K562 (cell line): Measurements from ENCODE around the gene SORBS2. TPM values are rescaled to one million over a fixed set of nuclear protein-coding genes. Genes with fewer than 3 reads are reported as not detected.

Source experiments
- ATAC-seq: fragments of 200-7000 bp; cut with Tn5 transposase; 3 replicates; pipeline ENCODE4 v1.9.1; 2020; ENCODE audit warnings: moderate library complexity
- BruUV-seq: library from RNA; stranded (reverse); fragments of 400-500 nt; replicated peaks from 2 replicates; lab custom pipeline; 2021; lab: Mats Ljungman, UMichigan
- CTCF ChIA-PET: fragments of 300-600 bp; formaldehyde crosslinking; extraction: SDS; loops from one replicate; lab custom pipeline; 2021; ENCODE audit warnings: low intra/inter-chr PET ratio; lab: Yijun Ruan, JAX
- POLR2A ChIA-PET: fragments of 300-600, 350-650 bp; sonication (Branson Sonifier 250); formaldehyde crosslinking; extraction: SDS; loops from one replicate; lab custom pipeline; 2021; ENCODE audit warnings: antibody characterized with exemption, inconsistent platforms; lab: Yijun Ruan, JAX
- DNase-seq, 4 experiments: peaks; one replicate each; pipeline versions ENCODE4 v3.0.0 to v3.0.0-alpha.2; 2011 to 2018; ENCODE audit warnings: low spot score in 3 of 4, mixed read lengths in 3 of 4; ENCODE audit errors: extremely low read depth in 1 of 4
- FAIRE-seq: peaks from 2 replicates; lab custom pipeline; 2011; peaks lifted over from hg19 to GRCh38; lab: Jason Lieb, UNC
- H2AFZ ChIP-seq: 2 replicates; pipeline ENCODE4 v1.6.0; 2011; ENCODE audit warnings: low read depth, low read length, control low read depth, inconsistent platforms
- H3K27ac ChIP-seq: fragments of 200-600 bp; 3 replicates; pipeline ENCODE4 v1.8.0; 2011; ENCODE audit warnings: low read depth, mild to moderate bottlenecking, control low read depth, inconsistent platforms, low read length, moderate library complexity, mixed read lengths; ENCODE audit errors: extremely low read depth
- H3K27me3 ChIP-seq, 2 experiments: fragments of 300-600 bp in 1 of 2; 2 replicates in 1 of 2; 3 replicates in 1 of 2; pipeline versions ENCODE4 v1.6.0 to v1.8.0; 2011; ENCODE audit warnings: inconsistent platforms in 2 of 2, low read length in 2 of 2, mild to moderate bottlenecking in 1 of 2, mixed read lengths in 1 of 2, moderate library complexity in 1 of 2; ENCODE audit not compliant: control insufficient read depth in 2 of 2, insufficient read depth in 2 of 2
- H3K36me3 ChIP-seq: fragments of 300-600 bp; 3 replicates; pipeline ENCODE4 v1.8.0; 2011; ENCODE audit warnings: mild to moderate bottlenecking, low read length, inconsistent platforms; ENCODE audit not compliant: control insufficient read depth, insufficient read depth
- H3K4me1 ChIP-seq, 2 experiments: fragments of 200-600 bp in 1 of 2; replicated peaks in 1 of 2; 2 replicates in 1 of 2; 3 replicates in 1 of 2; pipeline versions ENCODE4 v1.5.1 to v1.8.0; 2011; ENCODE audit warnings: inconsistent platforms in 2 of 2, low read length in 2 of 2, mild to moderate bottlenecking in 1 of 2, mixed read lengths in 1 of 2, moderate library complexity in 1 of 2; ENCODE audit not compliant: control insufficient read depth in 2 of 2, insufficient read depth in 2 of 2
- H3K4me2 ChIP-seq: 2 replicates; pipeline ENCODE4 v1.6.1; 2011; ENCODE audit warnings: low read length, control low read depth, inconsistent platforms, mixed read lengths; ENCODE audit not compliant: insufficient read depth
- H3K4me3 ChIP-seq: fragments of 200-600 bp; sonication (generic), shearing (Covaris generic); 2 replicates; pipeline ENCODE4 v1.5.1; 2016; ENCODE audit warnings: control low read depth, inconsistent platforms
- H3K79me2 ChIP-seq: fragments of 200-600 bp; 3 replicates; pipeline ENCODE4 v1.8.0; 2011; ENCODE audit warnings: low read length, inconsistent platforms; ENCODE audit not compliant: control insufficient read depth, insufficient read depth
- H3K9ac ChIP-seq, 2 experiments: 2 replicates each; pipeline versions ENCODE4 v1.6.0 to v1.6.1; 2011; ENCODE audit warnings: low read depth in 2 of 2, low read length in 2 of 2, control low read depth in 1 of 2, inconsistent platforms in 1 of 2, mild to moderate bottlenecking in 1 of 2, mixed read lengths in 1 of 2; ENCODE audit not compliant: insufficient read depth in 1 of 2
- H3K9me1 ChIP-seq: one replicate; pipeline ENCODE4 v1.6.0; 2011; ENCODE audit warnings: inconsistent platforms, mild to moderate bottlenecking, low read length, moderate library complexity; ENCODE audit not compliant: control insufficient read depth, insufficient read depth
- H3K9me3 ChIP-seq: replicated peaks from 2 replicates; pipeline ENCODE4 v1.5.1; 2011; ENCODE audit warnings: low read depth, low read length, inconsistent platforms; ENCODE audit not compliant: control insufficient read depth, insufficient read depth
- H4K20me1 ChIP-seq: replicated peaks from 2 replicates; pipeline ENCODE4 v1.6.1; 2011; ENCODE audit warnings: low read length, inconsistent platforms, mixed read lengths; ENCODE audit not compliant: control insufficient read depth, insufficient read depth
- ATF1 ChIP-seq, 2 experiments: fragments of 450-650 bp in 1 of 2; IDR thresholded peaks; 2 replicates each; pipeline ENCODE4 v1.6.1; 2016; ENCODE audit warnings: missing compliant biosample characterization in 1 of 2, missing genetic modification characterization in 1 of 2
- CBX1 ChIP-seq: sonication (generic); IDR thresholded peaks from 2 replicates; pipeline ENCODE4 v1.6.1; 2016; ENCODE audit warnings: antibody characterized with exemption, low read depth, mild to moderate bottlenecking
- PRPF4 ChIP-seq: fragments of 200-400 bp; formaldehyde crosslinking; IDR thresholded peaks from one replicate; pipeline ENCODE4 v1.6.1; 2017; ENCODE audit warnings: low read length, low read depth, mild to moderate bottlenecking; ENCODE audit not compliant: insufficient read depth, poor library complexity, severe bottlenecking
- PYGO2 ChIP-seq: fragments of 450-650 bp; IDR thresholded peaks from 2 replicates; pipeline ENCODE4 v1.6.1; 2016; ENCODE audit warnings: mild to moderate bottlenecking, missing genetic modification characterization, moderate library complexity, missing compliant biosample characterization
- ZBTB26 ChIP-seq: fragments of 450-650 bp; formaldehyde crosslinking; IDR thresholded peaks from 2 replicates; pipeline ENCODE4 v1.4.0; 2022; ENCODE audit warnings: missing genetic modification characterization
- ZNF140 ChIP-seq: fragments of 250-450 bp; sonication (Bioruptor Pico); IDR thresholded peaks from 2 replicates; pipeline ENCODE4 v1.8.0; 2021; ENCODE audit warnings: moderate library complexity, mild to moderate bottlenecking, inconsistent platforms
- ZSCAN32 ChIP-seq: fragments of 450-650 bp; formaldehyde crosslinking; IDR thresholded peaks from 2 replicates; pipeline ENCODE4 v1.4.0; 2020; ENCODE audit warnings: mild to moderate bottlenecking, moderate library complexity
- WGBS: fragments of 100-300 bp; shearing (Covaris generic); methylation state at CpG from one replicate; pipeline ENCODE4 v1.1.6; 2016; ENCODE audit warnings: low coverage, mixed read lengths; ENCODE audit not compliant: insufficient coverage; ENCODE audit errors: missing lambda C conversion rate; 5-methylcytosine and 5-hydroxymethylcytosine counted together
- in situ Hi-C: fragments of 300-500 bp; cut with MboI; formaldehyde crosslinking; loops from 4 replicates; pipeline ENCODE4 v1.15.0; 2018; ENCODE audit warnings: inconsistent platforms, mixed read lengths
- intact Hi-C: fragments of 100-400 bp; cut with micrococcal nuclease; formaldehyde crosslinking; loops from 2 replicates; pipeline ENCODE4 v1.14.2; 2022
- polyA plus RNA-seq, 8 experiments: library from polyadenylated mRNA; depleted of rRNA in 4 of 8; stranded (reverse) in 5 of 8; unstranded in 3 of 8; fragments of >200 nt; fragmentation: Nextera tagmentation in 2 of 8; fragmentation: Illumina TruSeq in 1 of 8; extraction: Ambion mirVana in 2 of 8; extraction: Trizol in 1 of 8; gene quantifications; 2 replicates each; pipeline versions ENCODE4 v1.2.1 to v1.2.3, GENCODE V29; 2011 to 2014; ENCODE audit warnings: inconsistent platforms in 1 of 8, missing spikeins in 1 of 8
- total RNA-seq, 7 experiments: library from RNA; depleted of rRNA in 6 of 7; stranded (reverse); fragments of >200 nt in 6 of 7; fragmentation: Illumina TruSeq in 2 of 7; extraction: Trizol in 2 of 7; gene quantifications; 2 replicates each; pipeline versions ENCODE4 v1.2.1 to v1.2.3, GENCODE V29; 2011 to 2021; ENCODE audit warnings: low replicate concordance in 1 of 7

SORBS2 gene
- total and polyA plus RNA-seq, 9 of the 15 experiments (the other 6 are each of a cell fraction or from before 2014, with no cell fraction given) = 0.29 TPM; not detected in 8

DNA sequence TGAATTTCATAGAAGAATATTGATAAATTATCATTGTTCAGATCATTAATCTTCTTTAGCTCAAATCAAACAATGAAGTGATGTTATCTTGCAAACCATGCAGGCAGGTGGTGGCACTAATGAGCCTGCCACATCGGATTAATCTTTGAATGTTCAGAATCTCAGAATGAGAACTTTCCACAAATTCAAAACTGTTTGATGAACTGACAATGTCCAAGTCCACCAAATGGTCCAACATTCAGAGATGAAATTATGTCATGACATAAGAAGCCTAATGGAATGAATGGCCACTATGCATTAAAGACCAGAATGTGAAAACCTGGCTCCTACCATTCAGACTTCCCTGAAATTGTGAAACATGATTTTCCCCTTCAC, 67.5 kb downstream of the SORBS2 start:
- Histone ChIP-seq H3K4me1 (no peaks in the 10 kb centered on the region), H3K9ac (no peak overlapping the region), H3K27ac (no peak overlapping the region), H2AFZ (no peak overlapping the region), H3K79me2 (no peaks in the 10 kb centered on the region), H3K4me2 (no peak overlapping the region), H3K4me3 (no peak overlapping the region), H3K9me3 (no peaks in the 10 kb centered on the region), H3K9me1 (no peaks in the 10 kb centered on the region), H3K27me3 (peaks cover 6 to 41% of the 10 kb centered on the region in 2 experiments; a peak in 4 of 5 replicates), H3K36me3 (no peaks in the 10 kb centered on the region), H4K20me1 (no peaks in the 10 kb centered on the region)
- TF ChIP-seq ATF1 (CRISPR knock-in tag; IDR thresholded peaks at IDR 0.05) (no peak), ATF1 (tag; IDR thresholded peaks at IDR 0.05) (no peak), ZNF140 (CRISPR knock-in tag) (no peak), PYGO2 (tag) (no peak), ZSCAN32 (CRISPR knock-in tag) (no peak), CBX1 (no peak), PRPF4 (no peak), ZBTB26 (CRISPR knock-in tag) (no peak)
- FAIRE-seq (no peak), ATAC-seq (no peak), DNase-seq (no peak)
- no TSS peak for BruUV-seq
- ChIA-PET POLR2A (no interaction called here), CTCF (no interaction called here)
- 0% methylated on average over 1 of the region's 1 CpG for WGBS
- intact Hi-C loops (no loop called here), in situ Hi-C loops (no loop called here)
